NCI-H2227 (cell line): Measurements from ENCODE around the gene TADA2B.

Source experiments
- DNase-seq: peaks from one replicate; lab custom pipeline; 2025; ENCODE audit not compliant: unreplicated experiment; lab: John Stamatoyannopoulos, UW

Gene TADA2B

DNA sequence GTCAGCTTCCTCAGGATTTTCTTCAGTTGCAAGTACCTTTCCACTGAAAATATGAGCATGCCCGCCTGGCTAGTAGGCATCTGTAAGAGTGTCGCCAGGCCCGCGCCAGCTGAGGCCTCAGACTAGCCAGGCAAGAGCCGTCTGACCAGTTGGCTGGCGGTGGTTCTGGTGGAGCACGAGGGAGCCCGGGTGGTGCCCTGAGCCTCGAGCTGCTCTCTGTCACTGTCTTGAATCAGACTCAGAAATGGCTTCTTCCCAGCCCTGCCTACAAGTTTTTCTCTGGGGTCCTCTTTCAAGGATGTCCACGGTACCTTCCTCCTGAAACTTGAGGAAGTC, 12.8 kb downstream of the TADA2B start:
- DNase-seq: no peak

DNA sequence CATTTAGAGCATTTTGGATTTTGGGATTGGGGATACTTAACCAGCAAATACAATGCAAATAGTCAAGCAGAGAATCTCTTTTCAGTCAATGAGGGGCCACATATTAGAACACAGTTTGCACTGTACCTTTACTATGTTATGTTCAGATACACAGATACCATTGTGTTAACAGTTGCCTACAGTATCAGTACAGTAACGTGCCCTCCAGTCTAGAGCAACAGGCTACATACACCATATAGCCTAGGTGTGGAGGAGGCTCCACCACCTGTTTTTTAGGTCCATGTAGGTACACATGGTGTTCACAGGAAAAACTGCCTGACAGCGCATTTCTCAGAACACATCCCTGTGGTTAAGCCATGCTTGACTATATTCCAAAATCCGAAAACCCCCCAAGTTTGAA, 15.6 kb downstream of the TADA2B start:
- DNase-seq: no peak

DNA sequence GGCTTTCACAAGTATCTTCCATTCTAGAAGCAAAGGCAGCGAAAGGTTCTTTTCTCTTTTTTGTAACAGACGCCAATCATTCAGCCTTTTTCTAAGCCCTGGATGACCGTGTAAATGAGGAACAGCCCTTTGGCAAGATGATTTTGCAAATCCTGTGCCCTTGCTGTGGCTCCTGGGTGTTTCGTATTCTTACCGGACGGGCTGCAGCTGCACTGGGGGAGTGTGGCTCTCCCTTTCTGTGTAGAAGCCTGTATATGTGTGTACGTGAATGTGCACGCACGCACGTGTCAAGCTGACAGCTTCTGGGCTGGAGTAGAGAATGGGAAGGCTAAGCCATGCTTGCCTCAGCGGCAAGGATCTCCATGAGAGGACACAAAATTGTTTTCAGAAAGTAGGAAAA, 16.5 kb downstream of the TADA2B start:
- DNase-seq: no peak

- DNase-seq: no peak
These were observed 17.4 kb downstream of the TADA2B start for GRCh38 chr4:7060346-7061150.

DNA sequence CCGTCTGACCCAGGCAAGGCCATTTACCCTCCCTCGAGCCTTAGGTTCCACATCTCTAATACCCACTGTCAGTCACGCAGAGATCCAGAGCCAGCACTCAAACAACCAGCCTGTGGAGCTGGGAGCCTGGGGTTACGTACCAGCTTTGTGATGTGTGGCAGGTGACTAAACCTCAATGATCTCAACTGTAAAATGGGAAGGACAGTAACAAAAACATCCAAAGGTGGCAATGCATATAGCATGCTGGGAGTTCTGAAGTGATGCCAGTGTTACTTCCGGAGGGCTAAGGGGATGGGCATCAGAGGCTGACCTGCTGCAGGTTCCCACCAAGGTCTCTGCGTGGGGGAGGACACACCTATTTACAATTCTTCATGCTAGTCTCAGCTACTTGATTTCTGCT, 18.6 kb downstream of the TADA2B start:
- no peak for DNase-seq

GRCh38 chr4:7062816-7063215, 19.6 kb downstream of the TADA2B start:
- DNase-seq: no peak

DNA sequence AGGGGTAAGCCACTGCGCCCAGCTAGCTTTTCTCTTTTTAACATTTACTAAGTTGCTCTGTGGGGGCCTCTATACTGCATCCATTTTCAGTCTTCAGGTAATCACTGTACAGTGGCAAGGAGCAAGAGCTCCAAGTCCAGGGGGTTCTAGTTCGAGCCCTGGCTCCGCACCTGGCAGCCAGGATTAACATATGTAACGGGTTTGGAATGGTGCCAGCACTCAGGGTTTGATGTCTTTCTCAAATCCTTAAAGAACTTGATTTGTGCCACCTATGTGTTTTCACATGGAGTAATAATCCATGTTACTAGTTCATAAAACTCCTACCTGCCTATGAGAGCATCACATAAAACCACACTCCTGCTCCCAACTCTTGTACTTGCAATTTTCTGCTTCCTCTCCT, 20.2 kb downstream of the TADA2B start:
- DNase-seq: no peak

DNA sequence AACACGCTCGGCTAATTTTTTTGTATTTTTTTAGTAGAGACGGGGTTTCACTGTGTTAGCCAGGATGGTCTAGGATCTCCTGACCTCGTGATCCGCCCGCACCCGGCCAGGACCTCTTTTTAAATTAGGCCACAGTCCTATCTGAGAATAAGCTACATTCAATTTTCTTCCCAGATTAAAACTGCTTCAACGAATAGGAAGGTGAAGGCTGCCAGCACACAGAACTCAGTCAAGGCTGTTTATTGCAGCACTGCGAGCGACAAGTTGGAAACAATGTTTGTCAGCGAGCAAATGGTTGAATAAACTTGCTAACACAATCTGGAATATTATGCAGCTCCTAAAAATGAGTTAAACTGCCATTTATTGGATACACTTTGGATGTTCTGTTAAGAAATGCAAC, 22.8 kb downstream of the TADA2B start:
- DNase-seq: no peak

- DNase-seq: no peak
These were observed 23.3 kb downstream of the TADA2B start for GRCh38 chr4:7066493-7066892.

- DNase-seq: no peak
These were observed 23.9 kb downstream of the TADA2B start for GRCh38 chr4:7067126-7067451.

GRCh38 chr4:7067452-7068278, 24.5 kb downstream of the TADA2B start, which contains the start of gene GRPEL1:
Gene GRPEL1, minus strand, starts transcription at chr4:7068064. Its CDS starts 32 bp downstream, at chr4:7068032.
- DNase-seq: peak; percentile 98

DNA sequence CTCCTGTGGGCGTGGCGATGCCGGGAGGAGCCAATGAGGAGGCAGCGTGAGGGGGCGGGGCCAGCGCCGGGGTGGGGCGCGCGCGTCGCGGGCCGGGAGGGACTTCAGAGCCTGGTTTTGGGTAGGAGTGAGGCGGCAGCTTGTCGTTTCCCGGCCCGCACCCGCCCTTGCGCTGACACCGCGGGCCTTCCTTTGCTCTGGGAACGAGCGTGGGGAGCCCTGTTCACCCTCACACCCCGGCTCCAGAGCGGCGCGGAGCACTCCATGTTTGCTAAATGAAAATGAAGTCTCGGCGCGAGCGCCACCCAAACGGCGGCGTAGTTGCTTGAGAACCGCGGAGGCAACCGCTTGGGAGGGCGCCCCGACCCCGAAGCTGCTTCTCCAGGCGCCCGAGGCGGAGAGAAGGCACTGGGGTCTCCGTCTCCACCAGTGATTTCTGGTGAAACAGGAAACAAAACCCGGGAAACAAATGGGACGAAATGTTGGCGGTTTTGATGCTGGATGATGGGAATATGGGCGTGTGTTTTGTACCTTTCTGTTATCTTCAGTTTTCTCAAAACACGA, 25.2 kb downstream of the TADA2B start:
- DNase-seq: peak; percentile 82

DNA sequence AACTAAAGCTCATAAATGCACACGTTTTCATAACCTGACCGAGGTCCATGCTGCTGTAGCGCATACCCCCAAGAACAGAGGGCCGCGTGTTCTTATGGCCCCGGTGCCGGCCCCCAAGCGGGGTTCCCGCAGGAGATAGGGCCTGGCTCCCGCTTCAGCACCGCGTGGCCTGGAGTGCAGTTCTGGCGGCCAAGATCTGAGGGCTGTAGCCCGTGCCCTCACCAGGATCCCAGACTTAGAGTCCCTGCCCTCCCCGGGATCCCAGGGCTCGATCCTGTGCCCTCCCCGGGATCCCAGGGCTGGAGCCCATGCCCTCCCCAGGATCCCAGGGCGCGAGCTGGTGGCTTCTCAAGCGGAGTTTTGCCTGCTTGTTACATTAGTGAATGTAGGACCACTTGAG, 25.7 kb downstream of the TADA2B start:
- no peak for DNase-seq

- DNase-seq: peak; percentile 74
These were observed 27.7 kb downstream of the TADA2B start for GRCh38 chr4:7070729-7071511.

DNA sequence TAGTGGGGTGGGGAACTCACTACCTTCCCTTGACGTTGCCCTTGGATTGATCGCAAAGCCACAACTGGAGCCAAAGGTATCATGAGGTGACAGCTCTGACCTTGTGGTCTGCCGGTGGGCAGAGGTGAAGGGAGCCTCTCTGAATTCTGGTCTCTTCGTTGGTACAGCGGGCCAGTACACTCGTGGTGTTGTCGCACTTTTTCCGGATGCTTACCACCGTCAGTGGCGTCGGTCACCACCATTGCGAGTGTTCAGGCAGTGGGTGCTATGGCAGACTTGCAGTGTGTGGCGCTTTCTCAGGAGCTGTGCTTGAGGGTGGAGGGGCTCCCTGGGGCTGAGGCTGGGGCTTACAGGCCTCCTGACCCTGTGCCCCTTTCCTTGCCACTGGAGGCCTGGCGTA, 29.9 kb downstream of the TADA2B start:
- DNase-seq: no peak

DNA sequence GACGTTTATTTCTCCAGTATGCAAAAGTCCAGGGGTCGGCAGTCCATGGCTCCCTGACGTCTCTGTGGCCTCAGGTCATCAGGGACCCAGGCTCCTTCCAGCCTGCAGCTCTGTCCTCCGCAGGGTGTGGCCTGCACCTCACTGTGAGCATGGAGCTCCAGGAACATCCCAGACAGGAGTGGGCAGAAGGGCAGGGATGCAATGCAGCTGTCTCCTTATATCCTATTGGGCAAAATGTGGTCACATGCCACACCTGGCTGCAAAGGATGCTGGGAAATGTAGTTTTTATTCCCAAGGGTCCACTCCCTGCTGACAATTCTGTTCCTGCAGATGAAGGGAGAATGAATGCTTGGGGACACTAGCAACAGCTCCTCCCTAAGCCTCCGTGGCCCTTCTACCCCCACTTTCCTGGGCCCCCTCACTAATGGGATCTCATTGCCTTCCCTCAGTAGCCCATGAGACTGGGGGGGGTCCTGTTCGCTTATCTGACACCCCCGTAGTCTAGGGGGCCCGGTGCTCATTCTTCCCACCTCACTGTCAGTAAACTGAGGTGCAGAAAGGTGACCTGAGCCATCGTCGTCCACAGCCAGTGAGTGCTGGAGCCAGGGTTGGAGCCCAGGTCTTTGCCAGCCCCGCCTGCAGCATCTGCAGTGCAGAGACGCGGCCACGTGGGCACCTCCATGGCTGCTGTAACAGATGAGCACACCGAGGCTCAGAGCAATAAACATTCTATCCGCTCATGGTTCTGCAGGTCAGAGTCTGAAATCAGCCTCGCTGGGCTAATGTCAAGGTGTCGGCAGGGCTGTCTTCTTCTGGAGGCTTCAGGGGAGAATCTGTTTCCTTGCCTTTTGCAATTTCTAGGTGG, 30.6 kb downstream of the TADA2B start:
- peak; percentile 72 for DNase-seq

DNA sequence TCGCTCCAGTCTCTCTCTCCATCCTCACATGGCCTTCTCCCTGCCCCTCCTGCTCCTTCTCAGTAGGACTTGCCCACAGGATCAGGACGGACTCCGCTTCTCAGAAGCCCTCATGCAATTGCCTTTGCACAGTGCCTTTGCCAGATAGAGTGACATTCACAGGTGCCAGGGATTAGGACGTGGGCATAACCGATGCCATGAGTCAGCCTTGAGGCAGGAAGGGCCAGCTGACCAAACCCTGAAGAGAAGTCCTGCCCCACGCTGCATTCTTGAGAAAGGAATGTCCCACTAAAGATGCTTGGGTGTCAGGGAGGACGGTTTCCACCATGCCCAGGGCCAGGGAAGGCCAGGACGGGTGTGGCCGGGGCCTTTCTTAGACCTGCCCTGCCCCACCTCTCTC, 31.3 kb downstream of the TADA2B start:
- no peak for DNase-seq

- DNase-seq: no peak
These were observed 33.0 kb downstream of the TADA2B start for GRCh38 chr4:7075962-7076695.

DNA sequence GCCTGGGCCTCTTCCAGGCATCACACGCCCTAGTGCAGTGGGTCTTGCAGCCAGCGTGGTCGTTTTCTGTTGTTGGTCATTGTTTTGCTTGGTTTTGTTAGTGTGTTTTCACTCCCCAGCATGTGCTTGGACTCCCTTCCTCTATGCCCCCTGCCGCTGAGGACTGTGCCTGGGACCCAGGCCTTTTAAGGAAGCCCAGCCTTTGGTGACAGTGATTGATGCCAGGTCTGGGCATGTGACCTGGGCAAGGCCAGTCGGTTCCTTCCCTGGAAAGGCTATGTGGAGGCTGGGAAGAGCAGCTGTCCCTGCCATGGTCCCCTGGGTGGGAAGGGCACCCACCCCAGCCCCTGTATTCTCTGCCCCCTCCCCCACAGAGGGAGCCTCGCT, 33.5 kb downstream of the TADA2B start:
- DNase-seq: no peak

GRCh38 chr4:7077371-7077770, 34.2 kb downstream of the TADA2B start:
- DNase-seq: no peak
